Stimulated activated CD4-positive, alpha-beta T cell treated with anti-CD3 and anti-CD28 coated beads, Interleukin-2, amount 100 ng/mL, for 4 hours (primary cell): ENCODE measurements around the gene NDUFA13.

Source experiments
- DNase-seq: peaks from one replicate; pipeline ENCODE4 v3.0.0-alpha.2; 2020; ENCODE audit warnings: low read depth

The NDUFA13 gene

DNA sequence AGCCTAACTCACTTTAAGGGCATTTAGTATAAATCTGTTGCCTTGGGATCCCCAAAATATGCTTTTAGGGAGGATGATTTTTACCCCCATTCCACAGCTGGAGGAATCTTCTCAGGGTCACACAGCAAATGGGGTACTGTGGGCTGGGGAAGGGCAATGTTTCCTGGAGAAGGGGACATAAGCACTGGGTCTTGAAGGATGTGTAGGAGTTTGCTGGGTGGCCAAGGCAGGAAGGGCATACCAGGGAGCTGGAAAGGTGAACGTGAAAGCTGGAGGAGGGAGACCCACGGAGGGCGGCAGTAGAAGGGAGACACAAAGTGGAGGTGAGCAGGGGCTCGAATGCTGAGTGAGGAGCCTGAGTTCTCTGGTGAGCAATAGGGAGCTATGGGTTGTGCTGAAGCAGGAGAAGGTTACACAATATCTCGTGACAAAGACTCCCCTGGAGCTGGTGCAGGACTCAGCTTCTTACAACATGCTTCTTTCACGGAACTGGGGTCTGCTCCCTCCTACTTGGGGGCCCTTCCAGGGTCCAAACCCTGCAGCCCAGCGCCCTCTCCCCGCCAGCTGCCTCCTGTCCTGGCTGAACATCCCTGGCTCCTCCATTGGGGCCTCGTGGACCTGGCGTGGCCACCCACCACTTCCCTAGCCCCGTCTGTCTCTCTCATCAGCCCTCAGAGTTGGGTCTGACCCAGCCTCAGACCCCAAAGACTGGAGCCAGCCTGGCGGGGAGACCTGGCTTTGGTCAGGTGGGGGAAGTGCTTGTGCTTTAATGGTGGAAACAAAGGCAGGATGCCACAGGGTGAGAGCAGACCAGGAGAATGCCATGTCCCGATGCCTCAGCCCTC is 33.1 kb downstream of the NDUFA13 start:
- no peak for DNase-seq

DNA sequence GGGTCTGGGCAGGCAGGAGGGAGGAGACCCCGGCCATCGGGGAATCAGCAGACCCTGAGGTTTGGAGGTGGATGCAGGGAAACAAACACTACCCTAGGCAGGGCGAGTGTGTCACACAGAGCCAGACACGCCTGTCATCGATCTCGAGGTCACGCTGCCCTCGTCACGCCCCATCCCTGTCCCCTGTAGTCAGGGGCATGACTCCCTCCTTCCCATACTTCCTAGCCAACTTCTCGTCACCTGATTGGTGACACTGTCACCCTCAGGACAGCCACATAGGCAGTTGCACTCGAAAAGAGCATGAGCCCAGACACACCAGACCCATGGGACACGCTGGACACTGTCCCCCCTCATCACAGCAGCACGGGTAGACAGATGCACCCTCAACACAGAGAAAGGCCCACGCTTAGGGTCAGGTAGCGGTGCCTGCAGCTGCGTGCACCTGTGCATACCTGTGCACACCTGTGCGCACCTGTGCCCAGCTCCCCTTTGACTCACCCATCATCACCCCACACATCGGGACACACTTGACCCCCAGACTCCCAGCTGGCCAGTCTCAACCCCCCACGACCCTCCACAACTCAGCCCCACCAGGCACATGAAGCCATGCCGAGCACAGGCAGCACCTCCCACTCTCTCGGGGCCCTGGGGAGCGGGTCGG is 33.9 kb downstream of the NDUFA13 start:
- DNase-seq, result no peak

DNA sequence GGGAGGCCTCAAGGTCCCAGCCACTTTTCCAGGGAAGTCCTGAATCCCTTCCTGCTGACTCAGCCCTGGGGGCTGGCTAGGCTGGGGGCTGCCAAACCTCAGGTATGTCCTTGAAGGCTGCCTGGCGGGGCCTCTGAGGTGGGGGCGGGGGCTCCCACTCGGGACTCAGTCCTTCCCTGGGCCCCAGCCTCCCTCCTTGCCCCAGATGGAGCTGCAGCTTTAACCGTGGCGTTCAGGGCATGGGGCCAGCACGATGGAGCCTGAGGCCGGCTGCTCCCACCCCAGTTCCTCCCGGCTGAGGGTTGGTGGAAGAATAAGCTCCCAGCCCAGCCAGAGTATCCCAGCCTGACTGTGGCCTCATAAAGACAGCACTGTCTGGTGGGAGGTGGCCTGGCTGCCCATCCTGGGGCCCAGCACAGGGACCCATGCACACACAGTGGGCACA is 34.5 kb downstream of the NDUFA13 start:
- DNase-seq, result no peak

DNA sequence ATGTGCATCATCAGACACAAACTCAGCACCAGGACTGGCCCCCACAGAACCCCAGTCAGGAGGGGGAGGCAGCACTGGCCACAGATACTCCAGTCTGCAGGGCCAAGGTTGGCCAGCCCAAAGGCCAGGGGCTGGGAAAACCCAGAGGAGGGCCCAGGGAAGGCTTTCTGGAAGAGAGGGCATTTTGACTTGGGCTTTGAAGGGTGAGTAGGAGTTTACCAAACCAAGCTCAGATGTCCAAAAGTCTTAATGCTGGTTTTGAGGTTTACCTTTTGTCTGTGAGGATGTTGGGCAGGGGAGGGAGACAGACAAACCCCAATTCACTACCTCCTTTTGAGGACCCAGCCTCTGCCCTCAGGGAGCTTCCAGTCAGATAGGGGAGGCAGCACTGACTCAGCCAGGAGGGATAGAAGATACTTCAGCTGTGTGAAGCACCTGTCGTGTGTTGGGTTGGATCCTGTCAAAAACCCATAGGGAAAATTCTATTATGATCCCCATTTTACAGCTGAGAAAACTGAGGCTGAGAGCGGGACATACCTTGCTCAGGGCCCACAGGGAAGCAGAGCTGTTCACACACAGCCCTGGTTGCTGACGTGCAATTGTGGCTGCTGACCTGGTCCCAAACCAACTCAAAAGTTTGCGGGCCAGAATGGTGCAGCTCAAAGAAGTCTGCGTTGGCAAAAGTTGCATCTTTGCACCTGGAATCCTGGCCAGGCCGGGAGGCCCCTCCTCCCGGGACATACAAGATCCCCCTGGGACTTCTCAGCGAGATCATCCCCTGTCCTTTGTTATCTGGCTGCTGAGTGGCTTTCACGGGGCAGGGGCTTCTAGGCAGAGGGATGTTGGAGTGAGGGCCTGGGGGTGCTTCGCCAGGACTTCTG is 35.2 kb downstream of the NDUFA13 start:
- DNase-seq, result no peak

DNA sequence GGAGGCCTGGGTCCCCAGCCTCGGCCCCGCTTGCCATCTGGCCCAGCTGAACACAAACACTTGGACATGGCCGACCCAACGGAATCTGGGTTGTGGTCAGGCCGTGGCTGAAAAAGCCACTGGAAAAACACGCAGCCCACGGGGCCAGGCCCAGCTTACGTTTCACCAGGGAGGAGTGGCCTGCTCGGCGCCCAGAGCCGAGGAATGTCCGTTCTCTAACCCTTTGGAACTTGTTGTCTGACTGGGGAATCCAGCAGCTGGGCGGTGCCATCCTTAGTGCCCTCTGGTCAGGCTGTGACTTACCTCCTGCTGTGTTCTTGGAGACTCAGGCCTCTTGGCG is 35.8 kb downstream of the NDUFA13 start:
- no peak for DNase-seq

DNA sequence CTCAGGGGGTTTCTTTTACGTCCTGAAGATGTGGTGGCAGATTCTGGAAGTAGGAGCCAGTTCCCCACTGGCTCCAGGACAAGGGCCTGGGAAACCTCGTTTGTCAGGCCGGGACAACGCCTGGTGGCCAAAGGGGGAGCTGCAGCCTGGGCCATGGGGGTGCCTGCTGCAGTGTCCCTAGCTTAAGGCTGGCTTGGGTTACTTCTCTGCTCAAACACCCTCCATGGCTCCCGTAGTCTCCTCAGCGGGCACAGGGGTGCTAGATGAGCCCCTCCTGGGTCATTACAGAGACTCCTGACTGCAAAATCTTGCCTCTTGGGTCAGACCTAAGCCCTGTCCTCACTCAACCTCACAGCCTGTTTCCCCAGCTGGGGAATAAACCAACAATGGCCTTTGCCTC is 36.8 kb downstream of the NDUFA13 start:
- no peak for DNase-seq

DNA sequence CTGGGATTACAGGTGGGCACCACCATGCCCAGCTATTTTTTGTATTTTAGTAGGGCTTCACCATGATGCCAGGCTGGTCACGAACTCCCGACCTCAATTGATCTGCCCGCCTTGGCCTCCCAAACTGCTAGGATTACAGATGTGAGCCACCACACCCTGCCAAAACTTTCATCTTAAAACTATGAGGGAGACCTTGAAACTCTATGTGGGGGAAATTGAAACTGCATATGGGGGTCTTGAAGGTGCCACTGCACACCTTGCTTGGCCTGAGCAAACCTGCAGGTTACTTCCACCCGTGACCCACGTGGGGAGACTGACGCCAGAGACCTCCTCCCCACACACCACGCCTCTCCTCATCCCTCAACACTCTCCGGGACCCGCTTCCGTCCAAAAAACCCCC is 37.6 kb downstream of the NDUFA13 start:
- DNase-seq, result no peak

DNA sequence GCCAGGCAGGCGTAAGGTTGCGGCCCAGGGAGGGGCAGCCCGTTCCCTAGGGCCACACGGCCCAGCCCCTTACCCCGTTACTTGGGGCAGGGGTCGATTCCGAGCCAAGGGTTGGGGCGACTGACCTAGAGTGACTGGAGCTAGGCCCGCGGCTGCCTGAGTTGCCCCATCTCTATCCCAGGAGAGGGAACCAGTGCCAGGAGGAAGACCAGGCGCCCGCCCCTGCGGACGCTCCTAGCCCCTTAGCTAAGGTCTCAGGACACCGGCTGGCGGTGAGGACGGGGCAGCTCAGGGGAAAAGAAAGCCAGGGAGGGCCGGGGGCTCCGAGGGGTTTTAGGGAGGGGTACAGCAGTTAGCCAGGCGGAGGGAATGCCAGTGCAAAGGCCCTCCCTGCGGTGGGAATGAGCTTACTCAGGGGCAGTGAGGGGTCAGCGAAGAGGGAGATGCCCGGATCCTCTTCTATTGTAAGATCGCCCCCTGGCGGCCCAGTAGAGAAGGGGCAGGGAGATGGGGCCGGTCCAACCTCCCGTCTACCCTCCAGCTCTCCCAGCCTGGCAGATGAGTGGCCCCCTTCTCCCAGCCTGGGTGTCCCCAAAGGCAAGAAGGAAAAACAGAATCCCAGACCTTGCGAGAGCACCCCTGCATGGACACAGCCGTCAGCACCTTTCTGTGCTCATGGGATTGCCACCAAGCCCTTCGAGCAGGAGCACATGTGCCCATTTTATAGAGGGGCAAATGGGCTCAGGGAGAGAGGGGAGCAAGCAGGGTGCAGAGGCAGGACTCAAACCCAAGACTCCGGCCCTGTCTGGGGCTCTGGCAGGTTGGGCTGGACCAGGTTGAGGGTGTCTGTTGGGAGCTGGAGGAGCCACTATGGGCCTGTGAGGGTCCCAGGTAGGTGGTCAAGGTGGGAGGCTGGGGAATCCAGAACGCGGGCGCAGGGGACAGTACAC is 38.3 kb downstream of the NDUFA13 start:
- DNase-seq, result peak; percentile 41

DNA sequence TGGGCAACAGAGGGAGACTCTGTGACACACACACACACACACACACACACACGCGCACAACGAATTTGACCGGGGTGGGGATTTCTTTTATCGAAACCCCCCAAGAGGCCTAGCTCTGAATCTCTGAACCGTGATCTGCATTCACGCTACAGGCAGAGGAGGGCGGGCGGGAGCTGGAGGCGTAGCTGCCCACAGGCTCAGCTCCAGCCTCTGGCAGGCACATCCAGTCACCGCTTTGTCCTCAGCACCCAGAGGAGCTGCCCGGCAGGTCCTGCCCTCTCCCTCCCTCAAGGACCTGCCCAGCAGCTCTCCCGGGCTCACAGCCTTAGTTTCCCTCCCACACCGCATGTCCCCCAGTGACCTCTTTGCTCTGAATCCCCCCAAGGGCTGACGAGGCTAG is 42.0 kb downstream of the NDUFA13 start:
- no peak for DNase-seq

DNA sequence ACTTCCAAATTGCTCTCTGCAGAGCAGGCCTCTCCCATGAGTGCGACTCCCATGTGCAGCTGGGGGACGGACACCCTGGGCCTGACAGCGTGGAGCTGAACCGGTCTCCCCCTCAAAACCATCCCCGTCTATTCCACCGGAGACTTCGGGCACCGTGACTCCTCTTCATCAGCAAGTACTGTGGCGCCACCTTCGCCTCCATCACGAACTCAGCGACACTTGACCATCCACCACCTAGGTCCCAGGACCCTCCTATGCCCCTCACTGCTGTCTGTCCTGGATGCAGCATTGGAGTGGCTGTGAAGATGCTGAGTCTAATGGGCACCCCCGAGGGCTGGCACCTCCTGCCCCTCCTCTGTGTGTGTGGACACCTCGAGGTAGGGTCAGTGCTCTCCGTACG is 42.6 kb downstream of the NDUFA13 start:
- DNase-seq, result no peak

DNA sequence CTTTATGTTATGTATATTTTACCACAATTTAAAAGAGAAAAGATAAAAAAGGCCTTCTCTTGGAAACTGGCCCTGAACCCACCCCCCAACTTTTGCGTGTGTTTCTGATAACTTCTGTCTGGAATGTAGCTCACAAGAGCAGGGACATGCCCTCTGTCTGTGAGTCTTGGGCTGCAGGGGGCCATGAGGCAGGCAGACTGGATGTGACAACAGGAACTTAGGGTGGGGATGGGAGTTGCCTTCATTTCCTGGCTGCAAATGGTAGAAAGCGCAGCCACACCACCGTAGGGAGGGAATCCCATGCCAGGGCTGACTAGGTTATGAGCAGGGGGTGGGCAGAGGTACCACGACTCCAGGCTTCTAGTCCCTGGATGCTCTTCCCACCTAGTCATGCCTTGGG is 43.9 kb downstream of the NDUFA13 start:
- no peak for DNase-seq

DNA sequence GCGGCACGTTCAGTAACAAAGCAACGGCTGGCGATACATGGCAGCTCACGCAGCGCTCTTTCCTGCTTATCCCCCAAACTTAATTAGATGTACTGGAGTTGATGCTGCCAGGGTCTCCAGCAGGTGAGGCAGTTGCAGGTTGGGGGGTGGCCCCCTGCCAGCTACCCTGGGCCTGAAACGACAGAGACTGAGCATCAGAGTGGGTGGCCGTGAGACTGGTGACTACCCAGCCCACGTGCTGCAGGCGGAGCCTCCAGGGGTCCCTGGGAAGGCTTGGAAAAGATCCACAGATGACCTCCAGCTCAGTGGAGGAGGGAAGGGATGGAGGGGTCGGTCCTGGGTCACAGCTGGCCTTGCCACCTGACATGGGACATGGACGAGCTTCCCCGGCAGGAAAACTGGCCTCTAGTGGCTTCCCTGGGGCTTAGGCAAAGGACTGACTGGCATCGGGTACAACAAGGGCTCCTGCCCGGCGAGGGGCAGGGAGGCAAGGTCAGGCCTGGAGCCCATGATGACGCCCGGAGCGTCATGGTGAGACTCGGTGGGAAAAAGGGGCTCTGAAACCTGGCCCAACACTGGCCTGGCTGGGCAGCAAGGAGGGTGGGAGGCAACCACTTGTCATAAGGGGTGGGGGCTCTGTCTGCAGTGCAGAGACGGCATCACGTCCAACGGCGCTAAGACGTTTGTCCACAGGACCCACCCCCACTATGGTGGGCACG is 46.1 kb downstream of the NDUFA13 start:
- no peak for DNase-seq

DNA sequence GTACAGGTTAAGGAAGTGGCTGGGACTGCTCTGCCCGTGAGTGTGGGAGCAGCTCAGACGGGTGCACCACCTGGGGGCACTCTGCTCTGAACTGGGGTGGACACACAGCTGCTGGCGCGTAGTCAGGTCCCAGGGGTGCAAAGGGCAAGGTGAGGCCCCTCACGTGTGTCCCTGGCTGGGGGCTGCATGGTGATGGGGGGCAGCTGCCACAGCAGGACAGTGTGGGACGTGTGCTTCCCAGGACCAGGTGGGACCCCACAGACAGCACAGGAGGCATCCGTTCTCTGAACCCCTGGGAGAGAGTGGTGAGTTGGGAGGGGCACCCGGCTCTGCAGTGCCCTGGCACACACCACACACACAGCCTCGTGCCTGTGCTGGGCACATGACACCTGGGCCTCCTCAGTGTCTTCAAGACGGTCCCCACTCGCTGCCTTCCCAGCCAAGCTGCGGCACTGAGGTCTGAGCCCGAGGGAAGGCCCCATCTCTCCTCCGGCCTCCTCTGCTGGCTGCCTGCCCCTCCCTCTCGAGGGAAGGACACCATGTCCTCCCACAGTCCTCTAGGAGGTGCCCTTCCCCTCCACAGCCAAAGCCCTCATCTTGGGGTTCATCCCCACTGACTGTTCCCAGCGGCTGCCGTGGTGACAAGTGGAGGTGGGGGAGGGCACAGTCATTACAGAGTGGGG is 46.8 kb downstream of the NDUFA13 start:
- peak; percentile 37 for DNase-seq

DNA sequence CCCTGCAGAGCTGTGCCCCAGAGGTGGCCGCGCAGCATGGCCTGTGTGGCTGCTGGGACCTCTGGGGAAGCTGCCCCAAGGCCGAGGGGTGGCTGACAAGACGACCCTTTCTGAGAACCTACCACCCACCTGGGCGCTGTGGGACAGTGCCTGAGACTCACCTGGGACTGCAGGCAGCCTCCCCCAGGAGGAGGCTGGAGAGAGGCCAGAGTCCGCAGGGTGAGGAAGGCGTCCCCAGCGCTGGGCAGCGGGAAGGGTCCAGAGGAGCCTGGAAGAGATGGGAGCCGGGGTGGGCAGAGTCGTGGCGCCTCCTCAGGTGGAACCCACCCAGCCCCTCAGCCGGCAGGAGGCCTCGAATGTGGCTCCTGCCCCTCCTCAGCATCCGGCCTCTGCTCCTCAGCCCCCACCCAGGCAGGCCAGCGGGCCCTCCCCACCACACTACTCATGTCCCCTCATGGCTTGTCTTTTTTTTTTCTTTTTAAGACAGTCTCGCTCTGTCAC is 47.4 kb downstream of the NDUFA13 start:
- no peak for DNase-seq

DNA sequence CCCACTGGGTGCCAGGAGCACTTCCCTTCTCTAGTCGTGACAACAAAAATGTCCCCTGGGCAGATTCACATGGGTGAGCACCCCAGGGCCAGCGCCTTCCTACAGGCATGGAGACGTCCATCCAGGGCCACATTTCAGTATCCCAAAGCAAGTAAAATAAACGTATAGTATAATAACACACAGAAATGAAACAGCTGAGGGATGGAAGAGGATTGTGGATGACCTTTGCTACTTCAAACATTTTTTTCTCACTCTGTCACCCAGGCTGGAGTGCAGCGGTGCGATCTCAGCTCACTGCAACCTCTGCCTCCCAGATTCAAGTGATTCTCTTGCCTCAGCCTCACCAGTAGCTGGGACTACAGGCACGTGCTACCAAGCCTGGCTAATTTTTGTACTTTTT is 50.3 kb downstream of the NDUFA13 start:
- no peak for DNase-seq

DNA sequence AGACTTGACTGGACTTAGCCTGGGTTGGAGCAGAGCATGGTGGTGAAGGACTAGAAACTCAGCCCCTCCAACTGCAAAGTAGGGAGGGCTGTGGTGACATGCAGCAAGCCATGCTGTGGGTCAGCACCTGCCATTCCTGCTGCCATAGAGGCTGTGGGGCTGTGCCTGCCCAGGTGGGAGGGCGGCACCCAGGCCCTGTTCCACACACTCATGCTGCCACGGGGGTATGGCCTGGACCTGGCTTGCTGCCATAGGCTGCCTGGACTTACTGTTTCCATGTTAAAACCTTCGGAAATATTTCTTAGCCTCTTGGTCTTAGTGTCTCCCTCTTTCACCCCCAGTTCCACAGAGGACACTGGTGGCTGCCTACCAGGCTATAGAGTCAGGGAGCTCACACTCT is 51.4 kb downstream of the NDUFA13 start:
- DNase-seq, result no peak

DNA sequence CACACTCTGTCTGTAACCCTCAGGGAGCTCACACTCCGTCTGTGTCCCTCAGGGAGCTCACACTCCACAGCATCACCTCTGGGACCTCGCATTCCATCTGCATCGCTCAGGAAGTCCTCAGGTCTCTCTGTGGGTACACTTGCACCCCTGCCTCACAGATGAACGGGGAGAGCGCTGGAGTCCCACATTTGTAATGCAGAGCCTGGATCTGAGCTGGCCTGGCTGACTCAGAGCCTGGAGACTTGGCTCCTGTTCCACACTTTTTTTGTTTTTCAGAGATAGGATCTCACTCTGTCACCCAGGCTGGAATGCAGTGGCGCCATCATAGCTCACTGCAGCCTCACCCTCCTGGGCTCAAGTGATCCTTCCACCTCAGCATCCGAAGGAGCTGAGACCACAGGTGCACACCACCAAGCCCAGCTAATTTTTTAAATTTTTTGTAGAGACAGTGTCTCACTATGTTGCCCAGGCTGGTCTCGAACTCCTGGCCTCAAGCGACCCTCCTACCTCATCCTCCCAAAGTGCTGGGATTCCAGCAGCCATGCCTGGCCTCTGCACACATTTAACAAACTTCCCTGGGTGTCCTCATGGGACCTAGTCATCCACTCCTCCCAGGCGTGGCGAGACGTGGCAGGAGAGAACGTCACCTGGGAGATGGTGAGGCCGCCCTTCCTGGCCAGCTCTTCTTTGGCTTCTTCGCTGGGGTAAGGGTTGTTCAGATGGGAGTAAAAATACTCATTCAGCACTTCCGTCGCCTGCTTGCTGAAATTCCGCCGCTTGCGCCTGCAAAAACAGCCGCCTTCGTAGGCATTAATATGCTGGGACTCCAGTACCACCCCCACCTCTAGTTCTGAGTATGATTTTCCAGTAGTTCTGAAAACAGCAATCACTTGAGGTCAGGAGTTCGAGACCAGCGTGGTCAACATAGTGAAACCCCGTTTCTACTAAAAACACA is 53.1 kb downstream of the NDUFA13 start:
- no peak for DNase-seq

DNA sequence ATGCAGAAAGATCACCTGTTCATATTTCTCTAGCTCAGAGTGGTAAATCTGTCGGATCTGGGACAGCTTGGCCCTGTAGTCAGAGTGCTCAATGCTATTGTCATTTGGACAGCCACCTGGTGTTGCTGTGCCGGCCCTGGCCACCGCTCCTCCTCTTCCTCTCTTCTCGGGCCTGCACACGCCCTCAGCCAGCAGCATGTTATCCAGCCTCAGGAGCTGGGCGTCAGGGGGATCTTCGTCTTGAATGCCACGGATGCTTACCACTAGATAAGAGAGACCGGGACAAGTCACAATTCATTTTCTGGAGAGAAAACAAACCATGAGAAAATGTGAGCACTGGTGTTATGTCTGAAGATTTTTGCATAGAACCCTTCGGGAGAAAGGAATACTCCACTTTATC is 54.5 kb downstream of the NDUFA13 start:
- no peak for DNase-seq
